ENCODE measurements around the gene PLEKHH3. TPM values are rescaled to one million over a fixed set of nuclear protein-coding genes. Genes with fewer than 3 reads are reported as not detected.

The PLEKHH3 gene
- total RNA-seq, 1 experiment from 2014 or later, result 21.4 TPM

DNA sequence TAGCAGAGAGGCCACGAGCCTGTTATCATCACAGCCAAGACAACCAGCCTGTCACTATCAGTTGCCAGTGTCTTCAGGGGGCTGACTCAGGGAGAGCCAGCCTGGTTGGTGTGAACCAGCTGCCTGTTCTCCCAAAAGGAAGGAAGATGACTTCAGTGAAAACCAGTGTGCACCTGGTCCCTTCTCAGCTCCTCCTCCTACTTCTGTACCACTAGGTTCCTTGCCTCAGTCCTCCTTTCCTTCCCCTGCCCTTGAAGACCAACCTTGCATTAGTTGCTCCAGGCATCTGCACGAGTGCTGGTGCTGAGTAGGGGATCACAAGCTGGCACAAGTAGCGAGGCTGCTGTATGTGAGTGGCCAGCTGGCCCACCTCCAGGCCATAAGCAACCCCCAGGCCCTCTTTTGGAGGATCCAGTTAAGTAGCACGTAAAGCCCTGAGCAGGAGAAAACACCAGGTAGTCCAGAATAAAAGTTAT, 58.8 kb downstream of the PLEKHH3 start:
- Histone ChIP-seq H3K4me2 (ENCODE audit: insufficient read depth, insufficient read length, low read length) (no peak overlapping the region), H2BK5ac (ENCODE audit: insufficient read length, low read length) (no peak overlapping the region), H3T11ph (ENCODE audit: low read length) (no peak overlapping the region), H2BK120ac (ENCODE audit: low read depth, low read length, poor library complexity, severe bottlenecking) (no peak overlapping the region), H4K91ac (ENCODE audit: insufficient read length, low read depth, low read length) (no peak overlapping the region), H3K18ac (ENCODE audit: insufficient read length, low read depth, low read length) (no peak overlapping the region), H4K8ac (replicated peaks; ENCODE audit: insufficient read length, low read depth, low read length) (no peak overlapping the region), H3K27ac (ENCODE audit: insufficient read length, low read depth, low read length) (no peak overlapping the region), H3K23ac (ENCODE audit: insufficient read length, low read depth, low read length) (no peak overlapping the region), H3K4me1 (ENCODE audit: insufficient read depth, low read length) (no peaks in the 10 kb centered on the region; the same call in 1 of the 2 replicates), H3K56ac (ENCODE audit: insufficient read length, low read depth, low read length) (no peak overlapping the region), H3K79me1 (ENCODE audit: insufficient read depth, low read depth, low read length, poor library complexity, severe bottlenecking) (no peaks in the 10 kb centered on the region), H2BK15ac (ENCODE audit: low read depth, low read length) (no peak overlapping the region), H2AFZ (ENCODE audit: low read length) (no peak overlapping the region), H3K9ac (ENCODE audit: extremely low read depth, insufficient read length, low read length) (no peak overlapping the region), H3K14ac (ENCODE audit: insufficient read depth, low read length) (no peak overlapping the region), H3K79me2 (ENCODE audit: insufficient read depth, low read length) (no peaks in the 10 kb centered on the region), H2BK20ac (ENCODE audit: low read depth, low read length, poor library complexity, severe bottlenecking) (no peak overlapping the region), H4K20me1 (ENCODE audit: control insufficient read depth, insufficient read depth, insufficient read length) (no peaks in the 10 kb centered on the region), H2AK5ac (ENCODE audit: insufficient read length, low read length) (no peak overlapping the region), H3K27me3 (ENCODE audit: insufficient read depth, low read length) (no peaks in the 10 kb centered on the region), H2BK12ac (ENCODE audit: insufficient read length, low read depth, low read length) (no peak overlapping the region), H4K5ac (ENCODE audit: insufficient read length, low read depth, low read length) (no peak overlapping the region), H3K9me3 (ENCODE audit: control insufficient read depth, low read depth, low read length) (no peaks in the 10 kb centered on the region), H3K4ac (ENCODE audit: low read depth, low read length) (no peak overlapping the region), H3K23me2 (ENCODE audit: insufficient read length, low read depth, low read length, poor library complexity, severe bottlenecking) (no peaks in the 10 kb centered on the region)
- no peak overlapping the region for H3K4me3 Mint-ChIP-seq
- H3K27ac Mint-ChIP-seq, result peak overlapping the region in 1 of 3 experiments; percentile 91; a peak in 2 of 7 replicates
- no CpG with 5 or more reads among the region's 4 CpGs for WGBS (ENCODE audit: extremely low coverage, insufficient read length, low lambda C conversion rate)
- peaks cover 2% of the 10 kb centered on the region; the same call in 1 of the 2 replicates for H3K27me3 Mint-ChIP-seq (ENCODE audit: low read depth)
- peaks cover 22 to 31% (median 30%) of the 10 kb centered on the region in 3 experiments for H3K36me3 Mint-ChIP-seq (ENCODE audit: insufficient read depth in 1 of 3, low read depth in 3 of 3)
- TF ChIP-seq, protein P1, sequence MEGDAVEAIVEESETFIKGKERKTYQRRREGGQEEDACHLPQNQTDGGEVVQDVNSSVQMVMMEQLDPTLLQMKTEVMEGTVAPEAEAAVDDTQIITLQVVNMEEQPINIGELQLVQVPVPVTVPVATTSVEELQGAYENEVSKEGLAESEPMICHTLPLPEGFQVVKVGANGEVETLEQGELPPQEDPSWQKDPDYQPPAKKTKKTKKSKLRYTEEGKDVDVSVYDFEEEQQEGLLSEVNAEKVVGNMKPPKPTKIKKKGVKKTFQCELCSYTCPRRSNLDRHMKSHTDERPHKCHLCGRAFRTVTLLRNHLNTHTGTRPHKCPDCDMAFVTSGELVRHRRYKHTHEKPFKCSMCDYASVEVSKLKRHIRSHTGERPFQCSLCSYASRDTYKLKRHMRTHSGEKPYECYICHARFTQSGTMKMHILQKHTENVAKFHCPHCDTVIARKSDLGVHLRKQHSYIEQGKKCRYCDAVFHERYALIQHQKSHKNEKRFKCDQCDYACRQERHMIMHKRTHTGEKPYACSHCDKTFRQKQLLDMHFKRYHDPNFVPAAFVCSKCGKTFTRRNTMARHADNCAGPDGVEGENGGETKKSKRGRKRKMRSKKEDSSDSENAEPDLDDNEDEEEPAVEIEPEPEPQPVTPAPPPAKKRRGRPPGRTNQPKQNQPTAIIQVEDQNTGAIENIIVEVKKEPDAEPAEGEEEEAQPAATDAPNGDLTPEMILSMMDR (conservative IDR thresholded peaks at IDR 0.05), result no peak
- no peak for DNase-seq
- no peaks in the 10 kb centered on the region for H3K9me3 Mint-ChIP-seq
- H3K4me1 Mint-ChIP-seq, result peaks cover 12 to 15% of the 10 kb centered on the region in 2 experiments

Small RNAs within 50 kb of the gene (microRNA-seq; reads per million reads assigned to microRNA genes)
- gene MIR6780A (ENCODE audit: borderline microRNAs expressed), result not detected

Other genes starting within 250 kb of the PLEKHH3 start
- 47.8 and 54.1 TPM in 2 replicates for gene ATP6V0A1, start 218.1 kb downstream of the PLEKHH3 start, total RNA-seq (2021)
- 20.4 and 23.5 TPM in 2 replicates for gene NAGLU, start 140.8 kb downstream of the PLEKHH3 start, total RNA-seq (2021)
- gene HSD17B1, start 124.1 kb downstream of the PLEKHH3 start, total RNA-seq (2021), result 1.3 and 1.5 TPM in 2 replicates
- 81.4 and 84.1 TPM in 2 replicates for gene COASY, start 114.8 kb downstream of the PLEKHH3 start, total RNA-seq (2021)
- 42.1 and 45.3 TPM in 2 replicates for gene MLX, start 109.9 kb downstream of the PLEKHH3 start, total RNA-seq (2021)
- 36.0 and 37.4 TPM in 2 replicates for gene PSMC3IP, start 99.3 kb downstream of the PLEKHH3 start, total RNA-seq (2021)
- 47.3 and 51.1 TPM in 2 replicates for gene RETREG3, start 67.6 kb downstream of the PLEKHH3 start, total RNA-seq (2021)
- 117 and 122 TPM in 2 replicates for gene TUBG1, start 67.3 kb downstream of the PLEKHH3 start, total RNA-seq (2021)
- 20.4 and 22.0 TPM in 2 replicates for gene TUBG2, start 17.7 kb downstream of the PLEKHH3 start, total RNA-seq (2021)
- 1.0 TPM in 2 replicates for gene CCR10, start 4.8 kb upstream of the PLEKHH3 start, total RNA-seq (2021)
- 7.5 and 7.7 TPM in 2 replicates for gene CNTNAP1, start 5.5 kb upstream of the PLEKHH3 start, total RNA-seq (2021)
- 17.9 and 18.6 TPM in 2 replicates for gene EZH1, start 68.0 kb upstream of the PLEKHH3 start, total RNA-seq (2021)
- 10.9 and 11.7 TPM in 2 replicates for gene RAMP2, start 84.2 kb upstream of the PLEKHH3 start, total RNA-seq (2021)
- gene VPS25, start 96.5 kb upstream of the PLEKHH3 start, total RNA-seq (2021), result 111 and 113 TPM in 2 replicates
- gene WNK4, start 103.6 kb upstream of the PLEKHH3 start, total RNA-seq (2021), result 1.9 and 2.6 TPM in 2 replicates
- 74.2 and 76.9 TPM in 2 replicates for gene COA3, start 121.7 kb upstream of the PLEKHH3 start, total RNA-seq (2021)
- gene CNTD1, start 121.9 kb upstream of the PLEKHH3 start, total RNA-seq (2021), result not detected in 2 replicates
- gene BECN1, start 147.3 kb upstream of the PLEKHH3 start, total RNA-seq (2021), result 60.1 and 69.2 TPM in 2 replicates
- 205 and 222 TPM in 2 replicates for gene PSME3, start 156.4 kb upstream of the PLEKHH3 start, total RNA-seq (2021)
- 5.7 and 7.1 TPM in 2 replicates for gene AOC2, start 167.6 kb upstream of the PLEKHH3 start, total RNA-seq (2021)
- gene AOC3, start 174.2 kb upstream of the PLEKHH3 start, total RNA-seq (2021), result 2.6 and 2.8 TPM in 2 replicates
- gene G6PC1, start 223.8 kb upstream of the PLEKHH3 start, total RNA-seq (2021), result not detected in 2 replicates